SK-N-SH treated with all-trans-retinoic acid at 6 μM for 48 hours (cell line): ENCODE data around the gene CACNA2D3.

Experiments
- ATAC-seq: fragments of 200-7000 bp; cut with Tn5 transposase; 3 replicates; pipeline ENCODE4 v1.9.1; 2020; ENCODE audit warnings: mild to moderate bottlenecking, moderate library complexity
- ARNTL ChIP-seq: fragments of 450-650 bp; formaldehyde crosslinking; IDR thresholded peaks from 2 replicates; pipeline ENCODE4 v1.5.0; 2020; ENCODE audit warnings: low read depth, mild to moderate bottlenecking, moderate library complexity, borderline replicate concordance
- BACH2 ChIP-seq: fragments of 250-450 bp; sonication (Bioruptor Pico); IDR thresholded peaks from 2 replicates; pipeline ENCODE4 v1.9.0; 2021; ENCODE audit warnings: mild to moderate bottlenecking, borderline replicate concordance
- CSRNP3 ChIP-seq: fragments of 250-450 bp; sonication (Bioruptor Pico); IDR thresholded peaks from 2 replicates; pipeline ENCODE4 v1.5.1; 2021; ENCODE audit warnings: mild to moderate bottlenecking, moderate library complexity
- ESRRG ChIP-seq: fragments of 250-450 bp; sonication (Bioruptor Pico); IDR thresholded peaks from 2 replicates; pipeline ENCODE4 v1.6.1; 2021; ENCODE audit warnings: mild to moderate bottlenecking
- GLIS3 ChIP-seq: fragments of 250-450 bp; sonication (Bioruptor Pico); IDR thresholded peaks from 2 replicates; pipeline ENCODE4 v1.5.0; 2020; ENCODE audit warnings: mild to moderate bottlenecking, moderate library complexity
- OSR1 ChIP-seq: fragments of 250-450 bp; sonication (Bioruptor Pico); IDR thresholded peaks from 2 replicates; pipeline ENCODE4 v1.8.0; 2022; ENCODE audit warnings: moderate library complexity, mild to moderate bottlenecking, inconsistent platforms
- PATZ1 ChIP-seq: fragments of 250-450 bp; sonication (Bioruptor Pico); IDR thresholded peaks from 2 replicates; pipeline ENCODE4 v1.8.0; 2020; ENCODE audit warnings: mild to moderate bottlenecking, moderate library complexity, borderline replicate concordance
- POU6F1 ChIP-seq: fragments of 250-450 bp; sonication (Bioruptor Pico); IDR thresholded peaks from 2 replicates; pipeline ENCODE4 v1.8.0; 2021; ENCODE audit warnings: low read depth, mild to moderate bottlenecking, moderate library complexity, borderline replicate concordance
- PPARA ChIP-seq: fragments of 250-450 bp; sonication (Bioruptor Pico); IDR thresholded peaks from 2 replicates; pipeline ENCODE4 v1.5.0; 2020; ENCODE audit warnings: mild to moderate bottlenecking, borderline replicate concordance
- SNAI2 ChIP-seq: fragments of 250-450 bp; sonication (Bioruptor Pico); IDR thresholded peaks from 2 replicates; pipeline ENCODE4 v1.5.0; 2020; ENCODE audit warnings: mild to moderate bottlenecking, moderate library complexity
- TCF4 ChIP-seq: fragments of 250-450 bp; sonication (Bioruptor Pico); IDR thresholded peaks from 2 replicates; pipeline ENCODE4 v1.8.0; 2021; ENCODE audit warnings: mild to moderate bottlenecking, moderate library complexity, borderline replicate concordance
- TOX ChIP-seq: fragments of 250-450 bp; sonication (Bioruptor Pico); IDR thresholded peaks from 2 replicates; pipeline ENCODE4 v1.8.0; 2021; ENCODE audit warnings: mild to moderate bottlenecking, moderate library complexity, borderline replicate concordance
- ZFP3 ChIP-seq: fragments of 250-450 bp; sonication (Bioruptor Pico); IDR thresholded peaks from 2 replicates; pipeline ENCODE4 v1.5.0; 2020; ENCODE audit warnings: mild to moderate bottlenecking, moderate library complexity
- ZFP30 ChIP-seq: fragments of 450-650 bp; formaldehyde crosslinking; IDR thresholded peaks from 2 replicates; pipeline ENCODE4 v1.5.0; 2022; ENCODE audit warnings: mild to moderate bottlenecking, moderate library complexity
- ZNF565 ChIP-seq: fragments of 450-650 bp; formaldehyde crosslinking; conservative IDR thresholded peaks from 2 replicates; pipeline ENCODE4 v1.5.0; 2020; ENCODE audit warnings: low read depth, mild to moderate bottlenecking, moderate library complexity
- ZNF70 ChIP-seq: fragments of 450-650 bp; formaldehyde crosslinking; IDR thresholded peaks from 2 replicates; pipeline ENCODE4 v1.5.0; 2020; ENCODE audit warnings: mild to moderate bottlenecking, moderate library complexity
- TF ChIP-seq, protein P1 (sequence below): fragments of 250-450 bp; sonication (Bioruptor Pico); IDR thresholded peaks from 2 replicates; pipeline ENCODE4 v1.5.0; 2020; ENCODE audit warnings: mild to moderate bottlenecking, moderate library complexity

Gene CACNA2D3

GRCh38 chr3:54875596-54876268 lies 753.4 kb downstream of the CACNA2D3 start (continued):
- TF ChIP-seq CSRNP3 (CRISPR knock-in tag): no peak
- TF ChIP-seq, protein P1, sequence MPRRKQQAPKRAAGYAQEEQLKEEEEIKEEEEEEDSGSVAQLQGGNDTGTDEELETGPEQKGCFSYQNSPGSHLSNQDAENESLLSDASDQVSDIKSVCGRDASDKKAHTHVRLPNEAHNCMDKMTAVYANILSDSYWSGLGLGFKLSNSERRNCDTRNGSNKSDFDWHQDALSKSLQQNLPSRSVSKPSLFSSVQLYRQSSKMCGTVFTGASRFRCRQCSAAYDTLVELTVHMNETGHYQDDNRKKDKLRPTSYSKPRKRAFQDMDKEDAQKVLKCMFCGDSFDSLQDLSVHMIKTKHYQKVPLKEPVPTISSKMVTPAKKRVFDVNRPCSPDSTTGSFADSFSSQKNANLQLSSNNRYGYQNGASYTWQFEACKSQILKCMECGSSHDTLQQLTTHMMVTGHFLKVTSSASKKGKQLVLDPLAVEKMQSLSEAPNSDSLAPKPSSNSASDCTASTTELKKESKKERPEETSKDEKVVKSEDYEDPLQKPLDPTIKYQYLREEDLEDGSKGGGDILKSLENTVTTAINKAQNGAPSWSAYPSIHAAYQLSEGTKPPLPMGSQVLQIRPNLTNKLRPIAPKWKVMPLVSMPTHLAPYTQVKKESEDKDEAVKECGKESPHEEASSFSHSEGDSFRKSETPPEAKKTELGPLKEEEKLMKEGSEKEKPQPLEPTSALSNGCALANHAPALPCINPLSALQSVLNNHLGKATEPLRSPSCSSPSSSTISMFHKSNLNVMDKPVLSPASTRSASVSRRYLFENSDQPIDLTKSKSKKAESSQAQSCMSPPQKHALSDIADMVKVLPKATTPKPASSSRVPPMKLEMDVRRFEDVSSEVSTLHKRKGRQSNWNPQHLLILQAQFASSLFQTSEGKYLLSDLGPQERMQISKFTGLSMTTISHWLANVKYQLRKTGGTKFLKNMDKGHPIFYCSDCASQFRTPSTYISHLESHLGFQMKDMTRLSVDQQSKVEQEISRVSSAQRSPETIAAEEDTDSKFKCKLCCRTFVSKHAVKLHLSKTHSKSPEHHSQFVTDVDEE (CRISPR knock-in tag): no peak
- TF ChIP-seq SNAI2 (CRISPR knock-in tag): no peak
- no peak for TF ChIP-seq ZFP30 (CRISPR knock-in tag)
- TF ChIP-seq PPARA (CRISPR knock-in tag): no peak
- no peak for TF ChIP-seq ZNF565 (CRISPR knock-in tag)

DNA sequence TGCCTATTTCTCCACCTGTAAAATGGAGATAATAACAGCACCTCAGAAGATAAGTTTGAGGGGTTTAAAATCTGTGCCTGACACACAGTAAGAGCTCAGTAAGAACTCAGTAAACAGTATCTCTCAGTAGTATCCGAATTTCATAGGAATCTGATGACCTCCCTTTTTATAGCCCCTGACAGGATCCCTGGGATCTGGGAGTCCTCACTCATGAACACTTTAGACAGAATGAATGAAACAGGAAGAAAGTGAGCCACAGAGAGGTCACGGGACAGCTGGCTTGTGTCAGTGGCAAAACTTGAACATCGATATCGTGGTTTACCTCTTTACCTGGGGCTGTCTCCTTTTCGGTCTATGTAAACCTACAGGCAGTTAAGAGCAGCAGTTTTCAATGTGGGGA lies 754.3 kb downstream of the CACNA2D3 start:
- TF ChIP-seq BACH2 (CRISPR knock-in tag) (no peak), TOX (peak; percentile 75; the same call in 1 of the 2 replicates), PATZ1 (CRISPR knock-in tag) (no peak)
- ATAC-seq: peak; percentile 62

DNA sequence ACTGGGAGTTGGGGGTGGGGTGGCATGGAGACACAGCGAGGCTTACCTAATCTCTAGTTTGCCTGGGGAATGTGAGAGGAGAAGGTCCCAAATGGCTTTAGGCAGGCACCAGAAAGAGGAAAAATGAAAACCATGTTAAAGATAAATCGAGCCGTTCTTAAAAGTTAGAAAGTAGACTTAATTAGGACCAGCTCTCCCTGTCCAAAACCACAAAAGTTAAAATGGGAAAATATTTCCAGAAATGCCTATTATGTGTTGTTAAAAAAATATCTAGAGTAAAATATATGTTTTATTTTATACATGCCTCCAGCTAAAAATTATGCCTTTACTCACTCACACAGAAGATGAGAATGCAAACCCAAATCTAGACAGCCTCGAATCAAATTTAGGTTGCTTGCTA lies 755.4 kb downstream of the CACNA2D3 start:
- TF ChIP-seq PPARA (CRISPR knock-in tag) (no peak), ZFP3 (no peak), CSRNP3 (CRISPR knock-in tag) (no peak), TCF4 (CRISPR knock-in tag) (no peak), ARNTL (CRISPR knock-in tag) (no peak), ESRRG (CRISPR knock-in tag) (no peak), BACH2 (CRISPR knock-in tag) (no peak), GLIS3 (no peak)
- TF ChIP-seq, all 23 proteins: peak for 0
- peak; percentile 65 for ATAC-seq

- ATAC-seq: peak; percentile 62
- TF ChIP-seq ZNF70 (no peak), TOX (0 out of 2 replicates have a peak, but pooled peaks have one; percentile 38)
Observed at GRCh38 chr3:54878145-54878544, 755.8 kb downstream of the CACNA2D3 start.

DNA sequence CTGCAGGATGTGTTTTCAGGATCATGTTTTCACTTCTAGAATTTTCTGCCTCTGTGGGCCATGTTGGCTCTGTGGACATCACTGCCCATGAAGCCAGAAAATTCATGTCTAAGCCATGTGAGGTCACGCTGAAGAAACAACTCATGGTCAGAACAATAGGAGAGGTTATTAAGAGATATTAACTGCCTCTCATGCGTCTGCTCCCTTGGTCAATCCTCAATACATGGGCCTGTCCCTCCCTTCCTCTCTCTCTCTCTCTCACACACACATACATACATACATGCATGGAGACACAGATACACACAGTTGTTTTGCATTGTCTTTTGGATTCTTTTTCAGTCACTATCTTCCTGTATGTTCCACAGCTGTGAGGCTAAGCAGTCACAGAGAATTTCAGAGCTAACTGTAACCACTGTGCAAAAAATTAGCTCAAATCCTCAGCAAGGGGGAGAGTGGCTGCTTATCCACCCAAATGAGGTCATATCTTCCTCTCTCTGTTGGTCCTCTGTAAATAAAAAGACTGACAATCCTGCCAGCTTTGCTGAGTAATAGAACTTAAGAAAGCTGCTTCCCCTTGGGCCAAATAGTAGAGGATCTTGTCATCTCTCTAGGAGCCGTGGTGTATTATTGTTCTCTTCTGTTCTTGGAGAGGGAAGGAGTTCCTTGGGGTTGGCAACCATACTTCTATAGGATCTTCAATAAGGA lies 759.9 kb downstream of the CACNA2D3 start:
- ATAC-seq: peak; percentile 71
- TF ChIP-seq ESRRG (CRISPR knock-in tag): no peak
- 0 out of 2 replicates have a peak, but pooled peaks have one; percentile 41 for TF ChIP-seq ZFP3
- TF ChIP-seq OSR1 (CRISPR knock-in tag): no peak
- TF ChIP-seq POU6F1 (CRISPR knock-in tag): no peak
